Measurements from ENCODE around the gene CAMSAP1.
"Not testable (repeated sequence)": the region's sequence is repeated elsewhere in the genome, so short reads cannot be mapped to it uniquely, and the experiment has no call there.

CAMSAP1 gene

GRCh38 chr9:135895202-135895848 is 12.0 kb downstream of the CAMSAP1 start:
- no peak for DNase-seq

- DNase-seq = no peak
These were observed 14.2 kb downstream of the CAMSAP1 start for GRCh38 chr9:135893104-135893503.

GRCh38 chr9:135892327-135892726 is 15.0 kb downstream of the CAMSAP1 start:
- DNase-seq = not testable (repeated sequence)

GRCh38 chr9:135891027-135891631 is 16.2 kb downstream of the CAMSAP1 start:
- DNase-seq = no peak

GRCh38 chr9:135890190-135891026 is 16.9 kb downstream of the CAMSAP1 start:
- DNase-seq = no peak

- no peak for DNase-seq
These were observed 17.7 kb downstream of the CAMSAP1 start for GRCh38 chr9:135889564-135890189.

- DNase-seq = peak; percentile 84
These were observed 18.5 kb downstream of the CAMSAP1 start for GRCh38 chr9:135888766-135889394.

GRCh38 chr9:135888126-135888765 is 19.1 kb downstream of the CAMSAP1 start:
- no peak for DNase-seq

- no peak for DNase-seq
These were observed 19.7 kb downstream of the CAMSAP1 start for GRCh38 chr9:135887585-135888050.

- no peak for DNase-seq
These were observed 20.3 kb downstream of the CAMSAP1 start for GRCh38 chr9:135887021-135887507.

GRCh38 chr9:135886147-135886981 is 21.0 kb downstream of the CAMSAP1 start:
- no peak for DNase-seq

- no peak for DNase-seq
These were observed 22.1 kb downstream of the CAMSAP1 start for GRCh38 chr9:135885100-135885853.

GRCh38 chr9:135884328-135885035 is 22.9 kb downstream of the CAMSAP1 start:
- no peak for DNase-seq

- DNase-seq = no peak
These were observed 23.8 kb downstream of the CAMSAP1 start for GRCh38 chr9:135883410-135884089.

- DNase-seq = no peak
These were observed 25.3 kb downstream of the CAMSAP1 start for GRCh38 chr9:135882011-135882410.

GRCh38 chr9:135880438-135880837 is 26.9 kb downstream of the CAMSAP1 start:
- no peak for DNase-seq

GRCh38 chr9:135879619-135880018 is 27.7 kb downstream of the CAMSAP1 start:
- DNase-seq = no peak

GRCh38 chr9:135879237-135879601 is 28.1 kb downstream of the CAMSAP1 start:
- no peak for DNase-seq

Measured in NCI-H1105 treated with DMSO at 0.1 percent for 48 hours (cell line).